ENCODE measurements around the gene LRRC46.

Gene LRRC46

GRCh38 chr17:47869114-47869513 lies 37.6 kb downstream of the LRRC46 start:
- H3K4me3 ChIP-seq (ENCODE audit: low read length) = no peak overlapping the region
- no peak for DNase-seq (ENCODE audit: low read depth, low spot score)

- DNase-seq (ENCODE audit: low read depth, low spot score) = no peak
- H3K4me3 ChIP-seq (ENCODE audit: low read length) = no peak overlapping the region
These were observed 38.6 kb downstream of the LRRC46 start for GRCh38 chr17:47870056-47870455.

- H3K4me3 ChIP-seq (ENCODE audit: low read length) = no peak overlapping the region
- no peak for DNase-seq (ENCODE audit: low read depth, low spot score)
These were observed 39.6 kb downstream of the LRRC46 start for GRCh38 chr17:47871048-47871447.

- no peak overlapping the region for H3K4me3 ChIP-seq (ENCODE audit: low read length)
- no peak for DNase-seq (ENCODE audit: low read depth, low spot score)
These were observed 40.7 kb downstream of the LRRC46 start for GRCh38 chr17:47872019-47872650.

- DNase-seq (ENCODE audit: low read depth, low spot score) = no peak
- H3K4me3 ChIP-seq (ENCODE audit: low read length) = no peak overlapping the region
These were observed 41.2 kb downstream of the LRRC46 start for GRCh38 chr17:47872651-47873161.

- H3K4me3 ChIP-seq (ENCODE audit: low read length) = no peak overlapping the region
- no peak for DNase-seq (ENCODE audit: low read depth, low spot score)
These were observed 42.0 kb downstream of the LRRC46 start for GRCh38 chr17:47873200-47874090.

- H3K4me3 ChIP-seq (ENCODE audit: low read length) = no peak overlapping the region
- no peak for DNase-seq (ENCODE audit: low read depth, low spot score)
These were observed 43.8 kb downstream of the LRRC46 start for GRCh38 chr17:47875011-47875985.

- DNase-seq (ENCODE audit: low read depth, low spot score) = no peak
- H3K4me3 ChIP-seq (ENCODE audit: low read length) = no peak overlapping the region
These were observed 46.0 kb downstream of the LRRC46 start for GRCh38 chr17:47877368-47878034.

GRCh38 chr17:47878203-47879027 lies 46.9 kb downstream of the LRRC46 start:
- DNase-seq (ENCODE audit: low read depth, low spot score) = no peak
- H3K4me3 ChIP-seq (ENCODE audit: low read length) = no peak overlapping the region

- no peak for DNase-seq (ENCODE audit: low read depth, low spot score)
- no peak overlapping the region for H3K4me3 ChIP-seq (ENCODE audit: low read length)
These were observed 47.6 kb downstream of the LRRC46 start for GRCh38 chr17:47879028-47879585.

- H3K4me3 ChIP-seq (ENCODE audit: low read length) = no peak overlapping the region
- DNase-seq (ENCODE audit: low read depth, low spot score) = no peak
These were observed 48.4 kb downstream of the LRRC46 start for GRCh38 chr17:47879776-47880454.

GRCh38 chr17:47882247-47882646 lies 50.8 kb downstream of the LRRC46 start:
- H3K4me3 ChIP-seq (ENCODE audit: low read length) = no peak overlapping the region
- DNase-seq (ENCODE audit: low read depth, low spot score) = no peak

GRCh38 chr17:47882695-47883588 lies 51.5 kb downstream of the LRRC46 start:
- DNase-seq (ENCODE audit: low read depth, low spot score) = no peak
- no peak overlapping the region for H3K4me3 ChIP-seq (ENCODE audit: low read length)

- H3K4me3 ChIP-seq (ENCODE audit: low read length) = no peak overlapping the region
- no peak for DNase-seq (ENCODE audit: low read depth, low spot score)
These were observed 52.3 kb downstream of the LRRC46 start for GRCh38 chr17:47883589-47884426.

- no peak for DNase-seq (ENCODE audit: low read depth, low spot score)
- no peak overlapping the region for H3K4me3 ChIP-seq (ENCODE audit: low read length)
These were observed 52.9 kb downstream of the LRRC46 start for GRCh38 chr17:47884427-47884740.
